Kidney capillary endothelial cell (primary cell): ENCODE results near the gene SMYD3.

ENCODE experiments used
- DNase-seq: peaks from one replicate; pipeline ENCODE4 v3.0.0-alpha.2; 2018; ENCODE audit warnings: low spot score

SMYD3 gene

DNA sequence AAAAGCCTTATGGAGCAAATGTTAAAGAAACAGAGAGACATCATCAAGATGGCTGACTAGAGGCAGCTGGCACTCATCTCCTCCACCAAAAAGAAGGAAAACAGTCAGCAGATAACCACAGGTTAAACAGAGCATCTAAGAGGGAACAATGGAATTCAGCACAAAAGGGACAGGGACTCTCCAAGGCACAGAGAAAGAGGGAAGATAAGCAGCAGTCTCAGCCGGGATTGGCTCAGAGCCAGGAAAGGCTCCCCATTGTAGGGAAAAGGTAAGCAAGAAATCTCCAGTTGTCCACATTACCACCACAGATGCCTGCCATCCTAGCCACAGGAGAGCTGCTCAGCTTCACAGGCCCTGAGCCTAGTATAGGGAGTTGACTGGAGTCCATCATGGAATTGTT lies 605.5 kb downstream of the SMYD3 start:
- DNase-seq: no peak

DNA sequence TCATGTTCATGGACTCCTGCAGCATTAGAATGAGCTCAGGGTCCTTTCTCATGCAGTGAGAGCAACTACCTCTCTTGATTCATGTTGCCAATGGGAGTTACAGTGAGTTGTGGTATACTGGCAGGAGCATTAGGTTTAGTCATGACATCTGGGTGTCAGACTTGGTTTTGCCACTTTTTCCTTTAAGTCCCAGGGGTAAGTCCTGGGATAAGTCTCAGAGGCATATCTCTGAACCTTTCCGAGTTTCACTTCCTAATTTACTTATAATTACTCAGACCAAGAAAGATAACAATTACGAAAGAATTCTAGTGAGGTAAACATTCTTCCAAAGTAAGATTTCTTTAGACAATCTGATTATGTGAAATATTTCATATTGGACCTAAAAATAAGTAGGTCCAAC lies 606.0 kb downstream of the SMYD3 start:
- no peak for DNase-seq

DNA sequence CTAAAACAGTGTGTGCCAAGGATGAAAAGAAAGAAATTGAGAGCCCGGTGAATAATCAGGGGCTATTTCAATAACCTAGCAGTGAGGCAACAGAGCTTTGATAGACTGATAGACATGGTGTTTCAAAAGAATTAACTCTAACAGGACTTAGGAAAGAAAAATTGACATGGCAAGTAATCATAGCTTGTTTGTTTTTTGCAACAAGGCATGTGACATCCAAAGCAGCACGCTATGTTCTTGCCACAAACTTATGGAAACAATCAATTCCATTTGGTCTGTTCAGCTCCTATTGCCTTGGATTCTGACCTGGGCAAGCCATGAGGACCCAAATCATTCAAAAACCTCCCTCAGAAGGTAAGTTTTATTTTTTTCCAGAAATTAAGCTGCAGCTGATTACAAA lies 608.5 kb downstream of the SMYD3 start:
- no peak for DNase-seq

DNA sequence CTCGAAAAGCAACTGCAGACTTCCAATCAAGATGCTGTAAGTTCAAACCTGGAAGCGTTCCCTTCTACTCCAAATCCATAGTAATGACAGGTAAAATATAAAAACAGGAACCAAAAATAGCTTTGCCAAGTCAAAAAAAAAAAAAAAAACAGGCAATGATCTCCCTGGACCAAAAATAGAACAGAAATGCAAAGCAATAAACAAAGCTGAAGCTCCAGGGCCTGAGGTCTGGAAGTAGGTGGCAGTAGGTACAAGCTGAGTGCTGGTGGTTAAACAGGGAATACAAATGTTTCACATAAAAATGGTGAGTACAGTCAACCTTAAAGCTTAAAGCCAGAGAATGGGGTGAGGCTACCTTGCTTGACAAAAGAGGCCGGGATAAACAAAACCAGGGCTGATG lies 610.8 kb downstream of the SMYD3 start:
- no peak for DNase-seq

DNA sequence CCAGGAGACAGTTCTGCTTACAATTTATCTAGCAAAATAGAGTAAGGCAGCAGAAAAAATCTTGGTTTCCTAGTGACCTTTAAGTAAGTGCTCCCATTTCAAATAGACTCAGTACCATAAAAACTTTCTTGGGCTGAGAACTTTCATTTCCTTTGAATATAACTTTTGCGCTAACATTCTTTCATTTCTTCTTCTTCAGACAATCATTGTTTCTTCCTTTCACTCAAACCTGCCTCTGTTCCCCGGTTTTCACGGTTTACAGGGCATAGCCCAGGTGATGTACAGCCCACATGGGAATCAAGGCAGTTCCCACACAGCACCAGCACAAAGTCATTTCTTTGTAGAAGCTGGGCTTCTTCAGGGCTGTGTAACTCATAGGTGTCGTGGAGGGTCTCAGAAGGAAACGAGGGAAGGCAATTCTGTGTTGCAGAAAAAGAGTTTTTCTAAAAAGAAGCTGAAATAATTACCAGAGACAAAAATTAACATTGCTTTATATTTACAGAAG lies 611.6 kb downstream of the SMYD3 start:
- DNase-seq: no peak

DNA sequence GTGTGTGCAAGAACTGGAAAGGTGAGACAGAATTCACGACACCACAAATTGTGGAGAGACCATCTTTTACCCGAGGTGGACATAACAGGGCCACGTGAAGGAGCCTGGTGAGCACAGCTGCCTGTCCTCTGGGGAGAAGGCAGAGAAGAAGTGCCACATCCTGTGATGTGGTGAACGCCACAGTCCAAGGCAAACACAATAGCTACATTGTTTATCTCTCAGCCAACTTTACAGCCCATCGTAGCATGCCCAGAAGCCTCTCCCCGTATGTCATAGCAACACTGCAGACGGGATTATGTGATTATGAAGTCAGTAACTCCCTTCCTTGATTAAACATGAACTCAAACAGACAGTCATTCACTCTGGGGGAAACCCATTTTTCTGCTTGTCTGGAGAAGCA lies 612.2 kb downstream of the SMYD3 start:
- DNase-seq: no peak

DNA sequence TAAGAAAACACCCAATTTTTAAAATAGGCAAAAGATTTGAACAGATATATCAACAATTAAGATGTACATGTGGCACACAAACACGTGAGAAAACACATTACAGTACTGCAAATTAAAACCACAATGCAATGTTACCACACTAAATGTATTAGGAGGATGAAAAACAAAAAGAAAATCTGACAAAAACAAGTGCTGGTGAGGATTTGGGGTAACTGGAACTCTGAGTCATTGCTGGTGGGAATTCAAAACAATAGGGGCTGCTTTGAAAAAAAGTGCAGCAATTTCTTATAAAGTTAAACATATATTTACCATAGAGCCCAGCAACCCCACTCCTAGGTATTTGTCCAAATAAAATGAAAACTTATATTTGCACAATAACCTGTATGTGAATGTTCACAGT lies 614.1 kb downstream of the SMYD3 start:
- DNase-seq: no peak

DNA sequence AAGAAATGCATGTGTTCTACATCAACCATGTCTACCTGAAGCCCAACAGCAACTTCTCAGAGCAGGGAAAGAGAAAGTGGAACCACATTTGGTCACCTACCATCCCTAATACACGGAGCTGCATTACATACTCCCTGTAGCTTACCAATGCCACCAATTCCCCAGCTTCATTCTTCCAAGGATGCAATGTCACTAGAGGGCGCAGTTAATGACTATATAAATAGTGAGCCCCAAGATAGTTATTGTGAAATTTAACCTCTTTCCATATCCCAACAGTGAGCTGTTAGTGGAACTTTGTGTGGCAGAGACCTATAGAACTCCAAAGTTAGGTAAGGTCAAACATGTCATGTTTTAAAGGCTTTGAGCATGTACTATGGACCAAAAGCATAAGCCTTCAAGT lies 618.3 kb downstream of the SMYD3 start:
- DNase-seq: peak; percentile 10

DNA sequence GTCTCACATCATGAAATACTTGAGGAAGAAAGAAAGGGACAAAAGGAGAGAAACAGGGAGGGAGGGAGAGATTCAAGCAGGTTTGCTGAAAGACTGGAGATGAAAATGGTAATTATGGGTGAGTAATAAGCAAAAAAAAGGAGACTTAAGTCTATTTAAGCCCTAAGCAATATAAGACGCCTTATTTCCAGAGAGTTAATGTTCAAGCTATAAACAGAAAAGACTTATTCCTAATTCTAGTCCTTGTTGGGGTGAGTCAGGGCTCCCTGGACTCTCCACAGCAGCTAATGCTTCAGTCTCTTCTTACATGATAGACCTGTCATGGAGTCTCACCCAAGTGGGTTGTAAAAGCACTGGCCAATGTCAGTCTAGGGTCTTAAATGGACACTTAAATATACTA lies 619.2 kb downstream of the SMYD3 start:
- DNase-seq: no peak

DNA sequence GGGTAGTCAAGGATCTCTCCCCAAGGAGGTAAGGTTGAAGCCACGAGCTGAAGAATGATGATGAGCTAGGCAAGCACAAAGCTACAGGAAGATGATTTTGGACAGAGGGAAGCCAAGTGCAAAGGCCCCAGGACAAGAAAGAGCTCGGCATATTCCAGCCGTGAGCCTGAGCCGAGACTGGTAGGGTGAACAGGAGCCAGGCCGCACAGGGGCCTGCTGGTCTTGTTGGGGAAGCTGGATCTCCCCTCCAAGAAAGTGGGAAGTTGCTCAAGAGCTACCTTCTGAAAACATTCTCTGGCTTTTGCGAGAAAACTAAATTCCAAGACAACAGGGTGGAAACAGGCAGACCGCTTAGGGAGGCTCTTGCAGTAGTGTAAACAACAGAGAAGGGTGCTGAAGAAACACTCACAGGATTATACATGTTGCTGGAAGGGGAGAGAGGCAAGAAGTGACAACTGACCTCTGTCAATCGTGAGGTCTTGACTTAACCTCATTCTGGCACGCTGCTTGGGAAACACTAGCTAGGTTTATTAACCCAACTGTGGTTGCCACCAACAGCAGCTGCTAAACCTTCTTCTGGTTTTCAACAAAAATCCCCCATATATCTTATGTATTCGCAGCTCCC lies 625.2 kb downstream of the SMYD3 start:
- DNase-seq: no peak

DNA sequence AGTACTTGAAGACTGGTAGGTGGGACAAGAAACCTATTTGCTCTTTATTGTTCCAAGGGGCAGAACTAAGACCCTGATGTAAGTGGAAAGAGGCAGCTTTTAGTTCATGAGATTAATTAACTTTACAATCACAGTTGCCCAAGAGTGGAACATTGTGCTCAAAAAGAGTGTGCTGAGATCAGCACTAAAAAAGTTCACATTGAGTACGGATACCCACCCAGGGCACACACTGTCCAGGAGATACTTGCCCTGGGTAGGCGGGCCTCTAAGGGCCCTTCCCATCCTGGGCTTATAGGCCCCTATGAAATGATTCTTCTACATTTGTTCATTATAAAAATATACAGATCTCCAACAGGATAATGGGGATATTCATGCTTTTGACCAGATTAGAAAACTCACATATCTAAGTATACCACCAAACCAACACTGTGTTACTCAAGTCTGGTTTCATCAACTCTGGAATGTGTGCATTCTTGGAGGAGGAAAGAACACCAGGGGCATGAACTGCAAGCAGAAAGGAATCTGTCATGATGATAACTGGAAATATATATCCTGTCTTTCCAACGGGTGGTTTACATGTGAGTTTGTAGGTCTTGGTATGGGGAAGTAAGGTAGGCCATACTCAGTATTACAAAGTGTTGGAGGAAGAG lies 626.2 kb downstream of the SMYD3 start:
- no peak for DNase-seq

DNA sequence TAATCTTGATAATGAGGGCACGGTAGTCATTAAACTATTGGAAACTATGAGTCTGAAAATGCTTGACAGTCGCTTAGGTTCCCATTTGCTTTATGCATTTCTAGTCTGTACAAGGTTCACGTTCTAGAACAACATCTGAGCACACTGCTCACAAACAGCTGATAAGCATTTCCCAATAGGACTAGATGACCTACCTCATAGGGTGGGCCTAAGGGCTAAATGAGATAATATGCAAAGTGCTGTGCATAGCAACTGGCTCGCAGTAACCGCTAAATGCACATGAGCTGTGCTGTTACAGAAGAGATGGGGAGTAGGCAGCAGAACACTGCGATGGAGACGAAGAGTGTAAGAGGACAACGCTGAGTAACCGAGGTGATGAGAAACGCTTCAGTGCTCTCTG lies 628.0 kb downstream of the SMYD3 start:
- DNase-seq: no peak

DNA sequence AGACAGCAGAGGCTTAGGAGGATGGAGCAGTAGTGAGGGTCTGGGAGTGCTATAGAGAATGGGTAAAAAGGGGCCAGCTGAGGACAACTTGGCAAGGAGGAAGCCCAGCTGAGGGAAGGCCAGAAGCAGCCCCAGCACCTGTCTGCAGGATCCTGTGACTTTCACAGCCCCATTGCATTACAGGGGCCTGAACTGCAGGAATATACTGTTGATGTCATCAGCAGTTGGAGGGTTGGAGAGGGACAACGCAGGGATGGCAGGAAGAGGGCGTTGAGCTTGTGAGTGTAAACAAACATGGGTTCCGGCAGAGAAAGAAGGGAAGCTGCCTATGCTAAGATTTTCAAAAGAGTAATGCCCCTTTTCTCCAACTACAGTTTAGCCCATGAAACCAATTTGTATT lies 628.5 kb downstream of the SMYD3 start:
- no peak for DNase-seq

DNA sequence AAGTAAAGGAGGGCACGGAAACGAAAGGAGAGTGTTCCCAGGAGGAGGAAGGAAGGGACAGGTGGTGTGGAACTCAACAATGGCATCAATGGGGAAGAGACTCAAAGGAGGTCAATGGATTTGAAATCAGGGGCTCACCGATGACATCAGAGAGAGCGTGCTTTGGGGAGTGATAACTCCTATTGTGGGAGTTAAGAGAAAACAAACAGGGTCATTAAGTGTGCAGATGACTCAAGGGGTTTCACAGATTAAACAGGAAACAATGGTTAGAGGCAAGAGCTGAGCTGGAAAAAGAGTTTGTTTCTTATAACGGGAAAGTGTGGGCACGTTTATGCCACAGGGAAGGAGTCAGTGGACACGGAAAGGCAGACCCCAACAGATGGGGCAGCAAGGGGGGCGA lies 629.1 kb downstream of the SMYD3 start:
- no peak for DNase-seq

DNA sequence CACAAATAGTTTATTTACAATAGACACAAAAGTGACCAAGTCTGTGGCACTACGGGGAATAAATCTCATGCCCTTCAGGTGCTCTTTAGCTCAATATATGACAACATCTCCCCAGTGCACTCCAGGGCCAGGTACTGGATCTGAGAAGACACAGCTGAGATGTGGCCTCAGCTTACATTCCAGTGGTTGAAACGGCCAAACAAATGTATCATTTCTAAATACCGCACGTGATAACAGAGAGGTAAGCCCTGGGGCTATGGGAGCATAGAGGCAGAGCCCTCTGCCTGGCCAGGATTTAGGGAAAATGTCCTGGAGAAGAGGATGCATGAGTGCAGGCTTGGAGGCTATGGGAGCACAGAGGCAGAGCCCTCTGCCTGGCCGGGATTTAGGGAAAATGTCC lies 630.5 kb downstream of the SMYD3 start:
- no peak for DNase-seq

DNA sequence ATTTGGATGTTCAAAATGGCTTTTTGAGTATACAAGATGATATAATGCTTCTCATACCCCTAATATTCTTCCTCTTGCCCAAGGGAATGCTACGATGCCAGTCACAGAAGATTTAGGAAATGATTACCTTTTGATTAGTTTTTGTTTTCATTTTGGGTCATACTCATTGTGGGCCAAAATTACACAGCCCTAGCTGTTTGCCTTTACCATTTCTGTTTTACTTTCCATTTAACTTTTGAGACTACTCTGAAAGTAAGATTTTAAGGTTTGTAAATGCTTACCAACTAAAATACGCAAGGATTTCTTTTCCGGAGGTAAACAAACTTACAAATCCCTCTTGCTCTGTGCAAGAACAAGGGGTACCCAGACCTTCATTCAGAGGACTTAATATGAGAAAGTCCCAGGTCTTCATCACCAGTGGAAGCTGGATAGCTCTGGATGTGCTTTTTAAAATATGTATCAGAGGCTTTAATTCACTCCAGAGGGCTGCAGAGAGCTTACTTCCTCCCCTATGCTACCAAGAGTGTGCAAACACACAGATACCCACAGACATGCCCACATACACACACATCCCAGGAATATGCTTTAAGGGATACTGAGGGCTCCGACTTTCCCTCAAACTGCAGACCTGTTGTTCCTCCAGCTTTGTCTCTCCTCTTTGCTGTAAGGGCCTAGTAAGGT lies 631.4 kb downstream of the SMYD3 start:
- DNase-seq: no peak

DNA sequence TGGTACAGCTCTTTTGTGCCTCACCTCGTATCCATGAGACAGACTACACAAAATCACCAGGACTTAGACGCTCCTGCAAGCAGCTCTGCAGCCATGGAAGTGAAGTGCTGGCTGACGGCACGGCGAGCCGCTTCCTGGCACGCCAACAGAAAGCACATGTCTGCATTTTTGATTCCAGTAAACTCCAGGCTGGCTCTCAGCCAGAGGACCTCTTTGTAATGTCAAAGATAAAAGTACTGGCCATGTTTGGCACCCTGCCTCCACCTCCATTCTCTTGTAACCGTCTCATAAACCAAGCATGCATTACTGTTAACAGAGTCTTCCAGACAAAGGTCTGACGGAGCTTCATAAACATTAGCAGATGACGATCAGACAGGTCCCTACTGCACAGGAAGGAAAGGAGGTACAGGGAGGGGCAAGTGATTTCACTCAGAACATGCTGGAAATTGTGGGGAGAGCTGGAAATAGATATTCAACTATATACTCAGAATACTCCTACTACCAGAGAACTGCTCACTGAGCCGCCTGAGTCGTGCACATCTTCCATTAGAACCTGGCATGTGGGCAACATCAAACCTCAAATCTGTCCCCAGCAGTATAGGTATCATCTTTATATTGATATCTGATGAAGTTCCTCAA lies 632.0 kb downstream of the SMYD3 start:
- DNase-seq: peak; percentile 70

DNA sequence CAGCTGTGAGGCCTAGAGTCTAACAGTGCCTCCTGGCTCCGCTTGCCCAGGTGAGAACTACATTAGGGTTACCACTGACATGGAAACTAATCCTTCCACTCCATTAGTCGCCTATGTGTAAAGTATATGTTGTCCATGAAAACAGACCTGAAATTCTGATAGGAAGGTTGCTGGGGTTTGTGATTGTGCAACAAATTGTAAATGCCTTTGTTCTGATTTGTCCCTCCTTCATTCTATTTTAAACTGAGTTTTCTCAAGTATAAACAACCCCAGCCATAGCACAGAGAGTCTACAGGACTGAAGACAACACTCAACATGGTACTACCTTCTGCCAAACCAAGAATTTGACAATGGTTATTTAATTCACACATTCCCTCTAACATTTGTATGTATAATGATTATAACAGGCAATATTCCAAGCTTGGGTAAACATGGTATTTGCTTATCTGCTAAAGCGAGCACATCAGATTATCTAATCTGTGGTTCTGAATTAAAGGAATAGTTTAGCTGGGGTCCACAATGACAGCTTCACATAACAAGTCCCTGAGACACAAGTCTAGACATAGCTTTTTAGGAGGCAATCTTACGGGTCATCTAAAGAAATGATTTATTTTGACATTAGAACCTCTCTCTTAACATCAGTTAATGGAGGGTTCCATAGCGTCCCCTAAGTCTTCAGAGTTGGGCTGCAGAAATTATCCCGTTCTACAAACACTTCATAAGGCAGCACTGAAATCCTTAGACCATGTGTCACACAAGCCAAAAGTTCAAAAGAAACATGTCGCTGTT lies 633.0 kb downstream of the SMYD3 start:
- no peak for DNase-seq

DNA sequence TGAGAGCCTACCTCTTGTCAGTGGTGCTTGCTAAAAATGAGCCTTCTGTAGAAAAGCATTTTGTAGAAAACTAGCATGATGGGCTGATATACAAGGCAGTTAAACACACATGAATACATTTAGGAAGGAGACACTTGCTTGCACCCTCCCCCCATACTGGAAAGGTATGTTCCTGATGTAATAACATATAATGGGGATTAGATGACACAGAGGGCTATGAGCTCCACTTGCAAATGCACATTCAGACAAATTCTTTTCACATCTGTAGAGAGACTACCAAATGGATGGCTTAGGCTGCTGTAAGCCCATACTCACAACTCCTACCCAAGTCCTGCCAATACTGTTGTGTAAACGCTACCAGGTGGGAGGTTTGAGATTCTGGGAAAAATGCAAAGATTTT lies 634.0 kb downstream of the SMYD3 start:
- no peak for DNase-seq

DNA sequence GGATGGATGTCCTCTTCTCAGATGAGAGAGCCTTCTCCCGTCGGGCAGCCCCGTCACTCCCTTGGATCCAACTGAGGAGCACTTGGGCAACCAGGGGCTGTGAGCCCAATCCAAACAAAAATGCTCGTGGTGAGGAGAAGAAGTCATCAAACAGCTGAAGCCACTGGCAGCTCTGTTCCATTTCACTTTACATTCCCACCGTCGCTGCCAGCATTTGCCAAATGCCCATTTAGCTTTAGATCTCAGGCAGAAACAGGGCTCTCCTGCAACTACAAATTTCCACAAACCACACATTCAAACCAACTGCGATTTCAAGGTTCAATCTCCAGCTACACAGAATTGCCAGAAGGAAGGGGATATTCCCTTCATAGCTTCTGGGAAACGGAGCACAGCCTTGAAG lies 634.6 kb downstream of the SMYD3 start:
- no peak for DNase-seq

DNA sequence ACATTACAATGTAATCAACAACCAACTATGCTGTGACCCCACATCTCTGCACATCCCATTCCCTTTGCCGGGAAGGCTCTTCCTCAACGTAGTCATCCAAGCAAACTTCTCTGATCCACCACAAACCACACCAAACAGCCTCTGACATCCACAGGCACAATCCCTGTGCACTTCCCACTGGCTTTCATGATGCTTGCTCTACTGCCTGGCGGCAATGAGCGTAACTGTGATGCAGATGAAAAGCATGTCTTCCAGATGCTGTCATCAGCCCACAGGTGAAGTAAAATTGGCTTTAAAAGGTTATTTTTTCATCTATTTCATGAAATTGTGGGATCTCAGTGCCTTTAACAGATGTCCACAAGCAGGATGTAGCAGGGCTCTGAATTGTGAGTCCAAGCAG lies 635.2 kb downstream of the SMYD3 start:
- DNase-seq: no peak

DNA sequence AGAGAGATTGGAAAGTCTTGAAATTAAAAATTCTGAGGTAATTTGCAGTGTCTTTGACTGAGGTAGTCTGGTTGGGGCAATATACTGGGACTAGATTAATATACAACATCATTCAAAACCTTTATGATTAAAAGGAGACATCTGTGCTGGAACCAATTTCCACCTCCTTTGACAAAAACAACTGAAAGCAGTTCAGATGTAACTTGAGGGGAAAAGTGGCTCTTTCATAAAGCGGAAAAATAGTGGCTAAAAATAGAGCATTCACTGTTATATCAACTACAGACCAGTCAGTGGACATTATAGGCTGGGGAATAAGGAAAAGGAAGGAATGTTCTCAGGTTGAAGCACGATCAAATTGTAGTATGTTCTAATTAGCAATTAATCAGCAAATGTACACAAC lies 635.9 kb downstream of the SMYD3 start:
- no peak for DNase-seq
